ENCODE measurements around the gene MCAT. TPM values are rescaled to one million over a fixed set of nuclear protein-coding genes. Genes with fewer than 3 reads are reported as not detected.

The MCAT gene
- polyA plus RNA-seq, 1 of the 3 experiments (the other 2 are of a cell fraction): 12.0 TPM

GRCh38 chr22:43131773-43132501 is 11.3 kb downstream of the MCAT start:
- Histone ChIP-seq H2AFZ (ENCODE audit: low read depth) (no peak overlapping the region), H3K9me2 (no peaks in the 10 kb centered on the region), H3K4me3 (ENCODE audit: low read depth in 2 of 2, low read length in 1 of 2) (no peak overlapping the region), H3F3A (replicated peaks; ENCODE audit: insufficient read depth) (no peaks in the 10 kb centered on the region), H3K27me3 (ENCODE audit: insufficient read depth) (no peaks in the 10 kb centered on the region), H3K27ac (ENCODE audit: low read depth in 2 of 2, low read length in 1 of 2) (no peak overlapping the region), H3K4me2 (no peak overlapping the region), H3K36me3 (replicated peaks in 1 of 2; ENCODE audit: control insufficient read depth in 1 of 2, insufficient read depth in 2 of 2, low read length in 1 of 2) (peaks cover 0 to 4% of the 10 kb centered on the region in 2 experiments), H3K9ac (no peak overlapping the region), H3K4me1 (ENCODE audit: control insufficient read depth in 1 of 2, insufficient read depth in 2 of 2, low read depth in 1 of 2, low read length in 1 of 2) (no peaks in the 10 kb centered on the region), H4K20me1 (ENCODE audit: insufficient read depth) (no peaks in the 10 kb centered on the region), H3K79me2 (ENCODE audit: insufficient read depth) (no peaks in the 10 kb centered on the region), H3K9me3 (no peaks in the 10 kb centered on the region)
- ChIA-PET CTCF (no interaction called here), POLR2A (no interaction called here)
- WGBS (ENCODE audit: low lambda C conversion rate): 94% methylated on average over 8 of the region's 17 CpGs
- TF ChIP-seq FOXJ3 (CRISPR knock-in tag; IDR thresholded peaks at IDR 0.05) (no peak), EZH2phosphoT487 (IDR thresholded peaks at IDR 0.05; ENCODE audit: borderline replicate concordance, low read depth) (no peak), ELF1 (IDR thresholded peaks at IDR 0.05) (no peak), SMC3 (IDR thresholded peaks at IDR 0.05; ENCODE audit: low read depth, low read length) (no peak), CTCF (IDR thresholded peaks at IDR 0.05) (no peak), CHD2 (IDR thresholded peaks at IDR 0.05; ENCODE audit: low read length, partially characterized antibody) (no peak), EP300 (IDR thresholded peaks at IDR 0.05; ENCODE audit: borderline replicate concordance in 1 of 2, low read depth in 1 of 2, low read length in 1 of 2) (no peak), SIN3A (IDR thresholded peaks at IDR 0.05; ENCODE audit: borderline replicate concordance, low read depth, low read length) (no peak), JUND (IDR thresholded peaks at IDR 0.05) (no peak), FOXM1 (IDR thresholded peaks at IDR 0.05; ENCODE audit: low read depth) (no peak), TEAD4 (IDR thresholded peaks at IDR 0.05; ENCODE audit: borderline replicate concordance, insufficient read depth) (no peak), IRF3 (IDR thresholded peaks at IDR 0.05; ENCODE audit: low read depth, low read length) (no peak), REST (IDR thresholded peaks at IDR 0.05; ENCODE audit: low read depth, low read length) (no peak), MAX (IDR thresholded peaks at IDR 0.05; ENCODE audit: low read depth) (no peak), RXRA (IDR thresholded peaks at IDR 0.05; ENCODE audit: borderline replicate concordance, low read depth) (no peak), USF1 (IDR thresholded peaks at IDR 0.05; ENCODE audit: borderline replicate concordance, low read depth) (no peak), RCOR1 (IDR thresholded peaks at IDR 0.05; ENCODE audit: low read length) (no peak), FOSL2 (IDR thresholded peaks at IDR 0.05; ENCODE audit: borderline replicate concordance, low read depth) (no peak), POLR2AphosphoS5 (IDR thresholded peaks at IDR 0.05; ENCODE audit: low read depth, low read length) (no peak), GABPA (IDR thresholded peaks at IDR 0.05; ENCODE audit: low read depth) (no peak)
- no peak for DNase-seq

Measured in SK-N-SH (cell line).